NCI-H510A (cell line): Measurements from ENCODE around the gene ANP32A.

ENCODE experiments used
- DNase-seq: peaks from one replicate; lab custom pipeline; 2025; lab: John Stamatoyannopoulos, UW

ANP32A gene

DNA sequence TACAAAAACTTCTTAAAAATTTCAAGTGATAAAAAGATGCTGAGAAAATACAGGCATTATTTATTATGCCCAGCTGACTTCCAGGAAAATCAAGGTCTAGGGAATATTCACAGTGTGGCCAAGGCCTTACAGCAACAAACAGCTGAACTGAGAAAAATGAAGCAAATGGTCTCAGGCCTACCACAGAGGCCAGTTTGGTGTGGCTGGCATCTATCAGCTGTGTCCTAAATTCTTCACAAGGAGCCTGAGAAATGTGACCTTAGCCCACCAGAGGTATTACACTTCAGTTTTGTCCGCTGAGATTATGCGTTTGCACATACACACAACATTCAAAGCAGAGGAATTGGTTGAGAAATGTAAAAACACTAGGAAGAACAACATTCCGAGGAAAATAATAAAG is 77.4 kb downstream of the ANP32A start:
- no peak for DNase-seq

DNA sequence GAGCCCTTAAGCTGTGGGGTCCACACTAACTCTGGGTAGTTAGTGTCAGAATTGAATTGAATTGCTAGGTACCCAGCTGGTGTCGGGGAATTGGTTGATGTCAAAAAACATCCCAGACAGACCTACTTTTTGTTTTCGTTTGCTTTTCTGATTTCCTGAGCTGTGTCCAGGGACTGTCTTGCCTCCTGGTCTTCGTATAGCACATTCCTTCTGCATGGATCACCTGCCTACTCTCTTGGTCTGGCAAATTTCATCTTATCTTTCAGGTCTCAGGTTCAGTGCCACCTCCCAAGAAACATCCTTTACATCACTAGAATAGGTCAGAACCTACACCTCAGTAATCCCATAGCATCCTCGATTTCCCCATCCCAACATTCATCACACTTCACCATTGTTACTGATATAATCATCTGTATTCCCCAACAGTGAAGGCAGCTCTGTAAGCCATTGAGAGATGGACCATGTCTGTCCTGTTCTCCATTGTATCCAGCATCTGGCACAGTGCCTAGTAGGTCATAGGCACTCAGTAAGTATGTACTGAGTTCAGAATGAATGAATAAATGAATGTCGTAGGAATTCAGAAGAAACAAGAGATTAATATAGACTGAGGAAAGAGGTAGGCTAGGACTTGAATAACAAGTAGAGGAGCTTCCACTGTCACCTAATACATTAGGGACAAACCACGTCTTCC is 81.2 kb downstream of the ANP32A start:
- DNase-seq, result no peak

- no peak for DNase-seq
These were observed 85.1 kb downstream of the ANP32A start for GRCh38 chr15:68735610-68736009.

GRCh38 chr15:68734881-68735280 is 85.8 kb downstream of the ANP32A start:
- DNase-seq, result no peak

- no peak for DNase-seq
These were observed 86.3 kb downstream of the ANP32A start for GRCh38 chr15:68734352-68734751.

GRCh38 chr15:68733666-68734065 is 87.0 kb downstream of the ANP32A start:
- no peak for DNase-seq

DNA sequence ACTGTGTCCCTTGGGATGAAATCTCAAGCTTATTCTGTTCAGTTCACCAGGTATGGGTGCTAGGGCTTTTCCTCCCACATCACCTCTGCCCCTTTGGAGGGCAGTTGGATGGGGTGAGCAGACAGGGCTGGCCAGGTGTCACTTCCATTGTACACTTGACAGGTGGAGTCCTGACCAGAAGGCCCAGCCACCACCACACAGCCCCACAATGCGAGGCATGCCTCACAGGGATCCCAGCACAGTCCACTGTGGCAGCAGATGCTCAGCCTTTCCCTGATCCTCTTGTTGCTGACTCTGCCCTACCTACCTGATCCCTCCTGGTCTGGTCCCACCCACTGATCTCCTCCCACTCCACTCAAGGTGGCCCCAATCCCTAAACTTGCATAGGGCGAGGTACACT is 88.2 kb downstream of the ANP32A start:
- DNase-seq, result no peak

DNA sequence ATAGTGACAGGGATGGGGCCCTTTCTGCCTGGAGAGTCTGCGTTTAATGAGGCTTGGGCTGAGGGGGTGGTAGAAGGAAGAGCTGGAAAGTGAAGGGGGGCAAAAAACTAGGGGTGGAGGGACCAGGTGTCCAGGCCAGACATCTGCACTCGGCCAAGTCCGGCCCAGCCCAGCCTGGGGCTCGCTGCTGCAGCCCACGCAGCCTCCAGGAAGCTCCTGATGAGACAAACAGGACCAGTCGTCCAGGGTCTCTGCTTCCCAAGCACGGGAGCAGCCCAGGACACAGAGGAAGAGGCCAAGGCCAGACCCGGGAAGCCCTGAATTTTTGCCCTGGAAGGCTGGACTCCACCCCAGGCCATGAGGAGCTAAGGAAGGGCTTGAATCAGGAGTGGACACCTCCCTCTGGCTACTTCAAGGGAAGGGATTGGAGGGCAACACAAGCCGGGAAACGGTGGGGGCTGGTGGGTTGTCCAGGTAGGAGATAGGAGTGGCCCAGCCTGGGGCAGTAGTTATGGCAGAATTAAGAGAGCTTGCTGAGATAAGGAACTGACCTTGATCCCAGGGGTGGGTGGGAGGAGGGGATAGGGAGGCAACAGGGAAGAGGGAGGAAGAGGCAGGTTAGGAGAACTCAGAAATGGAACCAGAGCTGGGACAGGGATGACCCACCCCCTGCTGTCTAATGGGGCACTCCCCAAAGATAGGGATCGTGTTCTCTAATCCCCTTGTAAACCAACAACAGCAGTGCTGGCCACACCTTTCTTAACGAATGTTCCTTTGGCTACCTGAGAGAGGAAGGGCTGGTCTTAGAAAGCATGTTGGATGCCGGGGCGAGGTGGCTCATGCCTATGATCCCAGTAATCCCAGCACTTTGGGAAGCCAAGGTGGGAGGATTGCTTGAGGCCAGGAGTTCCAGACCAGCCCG is 89.5 kb downstream of the ANP32A start:
- no peak for DNase-seq

DNA sequence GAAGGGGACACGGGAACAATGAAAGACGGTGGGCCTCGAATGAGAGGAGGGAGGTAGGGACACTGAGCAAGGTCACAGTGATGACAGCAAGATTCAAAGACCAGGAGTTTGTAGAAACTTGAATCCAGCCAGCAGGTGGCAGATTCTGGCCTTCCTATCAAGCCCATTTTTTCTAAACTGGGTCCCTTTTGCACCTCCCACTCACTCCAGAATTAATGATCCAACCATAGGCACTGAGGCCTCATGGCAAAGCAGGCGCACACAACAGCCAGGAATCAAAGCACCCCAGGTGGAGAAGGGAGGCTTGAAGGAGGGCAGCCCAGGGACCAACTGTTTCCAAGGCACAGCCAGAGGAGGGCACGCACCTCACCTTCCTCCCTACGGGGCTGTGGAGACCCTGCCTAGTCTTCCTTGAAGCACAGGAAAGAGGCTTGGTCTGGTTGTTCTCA is 90.2 kb downstream of the ANP32A start:
- no peak for DNase-seq

- no peak for DNase-seq
These were observed 90.8 kb downstream of the ANP32A start for GRCh38 chr15:68729789-68730411.
